ENCODE results near the gene TSSK2. TPM values are rescaled to one million over a fixed set of nuclear protein-coding genes. Genes with fewer than 3 reads are reported as not detected.

TSSK2 gene
- total RNA-seq, result not detected
- polyA plus RNA-seq (ENCODE audit: insufficient read depth, low read depth, low replicate concordance), result not detected
- long read RNA-seq, donor 1, partial matches to known transcripts, result 0 of 1 reads
- long read RNA-seq, donor 1, other reads (novel, unspliced or antisense), result 0 of 1 reads
- long read RNA-seq, donor 2, transcript TSSK2-201 (1 exons, 1,816 nt), result major isoform, 5 of 5 reads
- long read RNA-seq, donor 2, partial matches to known transcripts, result 0 of 5 reads
- long read RNA-seq, donor 2, other reads (novel, unspliced or antisense), result 0 of 5 reads
- long read RNA-seq, donor 3, partial matches to known transcripts, result 0 of 3 reads
- long read RNA-seq, donor 3, other reads (novel, unspliced or antisense), result 0 of 3 reads
- long read RNA-seq, donor 4, partial matches to known transcripts, result 0 of 6 reads
- long read RNA-seq, donor 4, other reads (novel, unspliced or antisense), result 6 of 6 reads
- long read RNA-seq, donor 5, result 0 reads
- long read RNA-seq, donor 6, partial matches to known transcripts, result 0 of 1 reads
- long read RNA-seq, donor 6, other reads (novel, unspliced or antisense), result 0 of 1 reads
- long read RNA-seq, donor 7, result 0 reads
- long read RNA-seq, donor 8, result 0 reads
- long read RNA-seq, donor 9, result 0 reads
- long read RNA-seq, donor 10, partial matches to known transcripts, result 0 of 2 reads
- long read RNA-seq, donor 10, other reads (novel, unspliced or antisense), result 0 of 2 reads

DNA sequence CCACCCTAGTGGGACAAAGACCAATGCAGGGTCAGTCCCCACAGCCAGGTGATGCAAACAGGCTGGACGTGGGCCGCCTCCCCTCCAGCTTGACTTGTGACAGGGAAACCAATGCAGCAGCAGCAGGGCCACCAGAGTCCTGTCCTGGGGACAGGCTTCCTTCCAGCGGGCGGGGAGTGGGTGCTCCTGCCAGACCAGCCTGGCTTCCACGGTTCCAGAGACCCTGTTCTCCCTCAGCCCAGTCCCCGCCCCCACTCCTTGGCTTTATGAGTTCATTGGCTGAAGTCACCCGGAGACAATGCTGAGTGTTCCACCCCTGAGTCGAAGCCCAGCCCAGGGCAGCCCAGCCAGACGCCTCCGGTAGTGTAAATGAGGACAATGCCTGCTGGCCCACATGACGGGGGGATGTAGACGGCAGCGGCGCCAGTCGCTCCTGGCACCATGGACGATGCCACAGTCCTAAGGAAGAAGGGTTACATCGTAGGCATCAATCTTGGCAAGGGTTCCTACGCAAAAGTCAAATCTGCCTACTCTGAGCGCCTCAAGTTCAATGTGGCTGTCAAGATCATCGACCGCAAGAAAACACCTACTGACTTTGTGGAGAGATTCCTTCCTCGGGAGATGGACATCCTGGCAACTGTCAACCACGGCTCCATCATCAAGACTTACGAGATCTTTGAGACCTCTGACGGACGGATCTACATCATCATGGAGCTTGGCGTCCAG, at the start of gene TSSK2:
Gene TSSK2, plus strand, starts transcription at position 350 of the 726 bp plus-strand sequence. Its CDS starts 92 bp downstream, at position 442.
- H3K27ac ChIP-seq (ENCODE audit: low read depth in 2 of 2, low read length in 2 of 2), result no peak within 1 kb of the TSS
- H3K4me3 ChIP-seq (ENCODE audit: low read length in 3 of 3), result no peak within 1 kb of the TSS
- H3K9me3 ChIP-seq (ENCODE audit: control insufficient read depth in 2 of 3, insufficient read depth in 1 of 3, low read length in 3 of 3), result no peaks in the 10 kb centered on the region
- peaks cover 0 to 13% (median 12%) of the 10 kb centered on the region in 3 donors for H3K36me3 ChIP-seq (ENCODE audit: control insufficient read depth in 2 of 3, insufficient read depth in 3 of 3, low read length in 3 of 3)
- TF ChIP-seq, protein P1, sequence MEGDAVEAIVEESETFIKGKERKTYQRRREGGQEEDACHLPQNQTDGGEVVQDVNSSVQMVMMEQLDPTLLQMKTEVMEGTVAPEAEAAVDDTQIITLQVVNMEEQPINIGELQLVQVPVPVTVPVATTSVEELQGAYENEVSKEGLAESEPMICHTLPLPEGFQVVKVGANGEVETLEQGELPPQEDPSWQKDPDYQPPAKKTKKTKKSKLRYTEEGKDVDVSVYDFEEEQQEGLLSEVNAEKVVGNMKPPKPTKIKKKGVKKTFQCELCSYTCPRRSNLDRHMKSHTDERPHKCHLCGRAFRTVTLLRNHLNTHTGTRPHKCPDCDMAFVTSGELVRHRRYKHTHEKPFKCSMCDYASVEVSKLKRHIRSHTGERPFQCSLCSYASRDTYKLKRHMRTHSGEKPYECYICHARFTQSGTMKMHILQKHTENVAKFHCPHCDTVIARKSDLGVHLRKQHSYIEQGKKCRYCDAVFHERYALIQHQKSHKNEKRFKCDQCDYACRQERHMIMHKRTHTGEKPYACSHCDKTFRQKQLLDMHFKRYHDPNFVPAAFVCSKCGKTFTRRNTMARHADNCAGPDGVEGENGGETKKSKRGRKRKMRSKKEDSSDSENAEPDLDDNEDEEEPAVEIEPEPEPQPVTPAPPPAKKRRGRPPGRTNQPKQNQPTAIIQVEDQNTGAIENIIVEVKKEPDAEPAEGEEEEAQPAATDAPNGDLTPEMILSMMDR (IDR thresholded peaks at IDR 0.05; ENCODE audit: borderline replicate concordance, extremely low read depth, insufficient read depth), result no peak
- no peaks in the 10 kb centered on the region for H3K27me3 ChIP-seq (ENCODE audit: control insufficient read depth, insufficient read depth, low read length)
- FAIRE-seq (no peak), DNase-seq (no peak)
- no peak within 1 kb of the TSS for H3K9ac ChIP-seq (ENCODE audit: low read length in 3 of 3)
- H3K4me1 ChIP-seq (ENCODE audit: control insufficient read depth in 2 of 3, insufficient read depth in 2 of 3, low read depth in 1 of 3, low read length in 3 of 3), result no peaks in the 10 kb centered on the region
- intact Hi-C loops (cut with DNase I), result no loop called here

DNA sequence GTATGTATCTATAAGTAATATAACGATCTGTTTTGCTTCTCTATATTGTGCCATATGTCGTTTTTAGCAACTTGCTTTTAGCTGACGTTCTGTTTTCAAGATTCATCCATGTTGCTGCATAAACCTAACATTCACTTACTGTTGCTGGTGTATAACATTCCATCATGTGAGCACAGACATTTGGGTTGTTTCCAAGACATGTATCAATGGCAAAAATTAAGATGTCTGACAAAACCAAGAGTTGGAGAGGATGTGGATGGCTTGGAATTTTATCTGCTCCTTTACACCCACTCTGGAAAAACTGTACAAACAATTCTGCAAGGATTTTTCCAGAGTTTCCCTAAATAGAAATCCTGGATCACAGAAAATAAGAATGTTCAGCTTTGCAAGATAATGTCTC, 49.8 kb upstream of the TSSK2 start:
- H3K27me3 ChIP-seq (ENCODE audit: control insufficient read depth, insufficient read depth, low read length), result no peaks in the 10 kb centered on the region
- peaks cover 0 to 2% (median 0%) of the 10 kb centered on the region in 3 donors for H3K36me3 ChIP-seq (ENCODE audit: control insufficient read depth in 2 of 3, insufficient read depth in 3 of 3, low read length in 3 of 3)
- FAIRE-seq, result no peak
- H3K4me1 ChIP-seq (ENCODE audit: control insufficient read depth in 2 of 3, insufficient read depth in 2 of 3, low read depth in 1 of 3, low read length in 3 of 3), result peaks cover 0 to 4% (median 0%) of the 10 kb centered on the region in 3 donors
- DNase-seq, result no peak
- no peaks in the 10 kb centered on the region for H3K9me3 ChIP-seq (ENCODE audit: control insufficient read depth in 2 of 3, insufficient read depth in 1 of 3, low read length in 3 of 3)
- no peak overlapping the region for H3K27ac ChIP-seq (ENCODE audit: low read depth in 2 of 2, low read length in 2 of 2)
- H3K4me3 ChIP-seq (ENCODE audit: low read length in 3 of 3), result no peak overlapping the region
- intact Hi-C loops (cut with DNase I), result no loop called here
- TF ChIP-seq, protein P1 (IDR thresholded peaks at IDR 0.05; ENCODE audit: borderline replicate concordance, extremely low read depth, insufficient read depth), result no peak
- no peak overlapping the region for H3K9ac ChIP-seq (ENCODE audit: low read length in 3 of 3)

DNA sequence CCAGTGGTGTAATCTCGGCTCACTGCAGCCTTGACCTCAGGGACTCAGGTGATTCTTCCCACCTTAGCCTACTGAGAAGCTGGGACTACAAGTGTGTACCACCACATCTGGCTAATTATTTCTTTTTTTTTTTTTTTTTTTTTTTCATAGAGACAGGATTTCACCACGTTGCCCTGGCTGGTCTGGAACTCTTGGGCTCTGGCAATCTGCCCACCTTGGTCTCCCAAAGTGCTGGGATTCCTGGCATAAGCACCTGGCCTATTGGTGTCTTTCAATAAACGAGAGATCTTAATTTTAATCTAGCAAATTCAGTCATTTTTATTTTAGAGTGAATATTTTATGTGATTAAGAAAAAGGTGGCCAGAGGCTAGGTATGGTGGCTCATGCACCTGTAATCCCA, 49.0 kb upstream of the TSSK2 start:
- DNase-seq (no peak), FAIRE-seq (no peak)
- Histone ChIP-seq H3K4me1 (ENCODE audit: control insufficient read depth in 2 of 3, insufficient read depth in 2 of 3, low read depth in 1 of 3, low read length in 3 of 3) (peaks cover 0 to 4% (median 0%) of the 10 kb centered on the region in 3 donors), H3K27me3 (ENCODE audit: control insufficient read depth, insufficient read depth, low read length) (no peaks in the 10 kb centered on the region), H3K9me3 (ENCODE audit: control insufficient read depth in 2 of 3, insufficient read depth in 1 of 3, low read length in 3 of 3) (no peaks in the 10 kb centered on the region), H3K4me3 (ENCODE audit: low read length in 3 of 3) (no peak overlapping the region), H3K9ac (ENCODE audit: low read length in 3 of 3) (no peak overlapping the region), H3K27ac (ENCODE audit: low read depth in 2 of 2, low read length in 2 of 2) (no peak overlapping the region), H3K36me3 (ENCODE audit: control insufficient read depth in 2 of 3, insufficient read depth in 3 of 3, low read length in 3 of 3) (peaks cover 0 to 6% (median 0%) of the 10 kb centered on the region in 3 donors)
- intact Hi-C loops (cut with DNase I), result no loop called here
- TF ChIP-seq, protein P1 (IDR thresholded peaks at IDR 0.05; ENCODE audit: borderline replicate concordance, extremely low read depth, insufficient read depth), result no peak

Measured in kidney (tissue), 22 donors.